Globus pallidus (tissue), 1 donor: Measurements from ENCODE around the gene HIPK3.

Source experiments
- DNase-seq: peaks from one replicate; pipeline ENCODE4 v3.0.0-alpha.2; 2015; ENCODE audit warnings: low spot score

HIPK3 gene

DNA sequence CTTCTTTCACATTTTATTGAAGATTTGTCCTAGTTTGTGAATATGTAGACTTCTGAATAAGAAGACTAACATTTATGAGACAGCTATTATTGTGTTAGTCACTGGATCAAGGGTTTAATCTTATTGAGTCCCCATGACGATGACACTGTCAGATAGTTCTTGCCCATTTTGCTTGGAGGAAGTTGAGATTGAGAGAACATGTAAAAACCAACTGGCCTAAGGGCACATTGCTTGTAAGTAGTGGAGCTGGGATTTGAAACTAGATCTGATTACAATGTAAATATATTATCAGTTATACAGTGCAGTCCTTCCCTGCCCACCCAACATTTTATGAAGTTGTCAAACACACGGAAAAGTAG is 134.7 kb downstream of the HIPK3 start:
- no peak for DNase-seq

DNA sequence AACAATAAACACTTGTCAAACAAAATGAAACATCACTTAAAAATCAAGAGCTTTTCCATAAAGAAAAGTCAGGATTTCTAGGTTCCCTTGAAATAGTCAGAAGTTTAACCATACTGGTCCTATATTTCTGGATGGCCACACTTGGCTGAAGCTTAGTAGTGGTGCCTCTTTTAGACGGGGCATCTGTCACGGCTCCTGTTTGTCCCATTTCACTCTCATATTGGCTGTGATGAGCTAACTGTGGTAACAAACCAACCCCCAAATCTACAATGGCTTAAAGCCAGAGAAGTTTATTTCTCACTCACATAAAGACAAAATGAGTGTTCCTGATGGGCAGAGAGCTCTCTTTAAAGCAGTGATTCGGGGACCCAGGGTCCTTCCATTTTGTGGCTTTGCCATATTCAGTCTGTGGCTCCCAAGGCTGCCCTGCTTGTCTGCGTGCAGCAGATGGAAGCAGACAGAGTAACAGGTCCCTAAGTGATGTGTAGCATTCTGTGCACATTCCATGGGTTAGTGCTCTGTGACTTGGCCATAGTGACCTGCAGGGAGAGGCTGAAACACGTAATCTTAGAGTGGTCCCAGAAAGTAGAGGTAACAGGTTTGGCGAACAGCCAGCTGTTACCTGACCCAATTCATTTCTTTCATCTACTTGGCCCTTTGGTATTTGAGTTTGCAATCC is 137.4 kb downstream of the HIPK3 start:
- no peak for DNase-seq

DNA sequence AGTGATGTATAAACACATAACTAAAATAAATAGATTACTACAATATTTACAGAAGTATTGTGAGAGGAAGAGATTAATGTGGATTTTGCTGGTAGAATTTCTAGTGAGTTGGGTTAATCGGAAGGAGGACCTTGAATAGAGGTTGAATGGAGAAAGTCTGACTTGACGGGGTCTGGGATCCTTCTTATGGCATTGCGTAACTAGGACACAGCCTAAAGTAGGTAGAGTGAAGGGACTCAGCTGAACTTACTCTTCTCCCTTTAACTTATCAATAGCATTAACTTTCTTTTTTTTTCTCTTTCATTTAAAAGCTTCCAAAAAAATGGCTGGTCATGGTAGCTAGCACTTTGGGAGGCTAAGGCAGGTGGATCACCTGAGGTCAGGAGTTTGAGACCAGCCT is 139.2 kb downstream of the HIPK3 start:
- DNase-seq, result no peak

DNA sequence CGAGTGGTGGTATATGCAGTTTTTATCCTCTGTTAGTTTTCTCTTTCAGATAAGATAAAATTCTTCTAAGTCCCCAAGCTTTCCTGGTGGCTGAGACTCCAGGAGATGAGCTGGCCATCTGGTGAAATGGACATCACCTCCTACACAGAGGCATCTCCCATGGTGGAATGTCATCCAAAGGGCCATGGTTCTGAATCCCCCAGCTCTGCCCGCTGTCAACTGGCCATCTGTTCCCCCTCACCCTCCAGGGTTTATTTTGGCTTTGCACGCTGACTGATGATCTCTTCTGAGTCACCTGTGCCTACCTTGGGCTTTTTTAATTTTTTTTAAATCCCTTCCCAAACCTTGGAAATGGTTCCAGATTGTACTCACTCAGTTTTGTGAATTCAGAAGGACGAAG is 142.2 kb downstream of the HIPK3 start:
- no peak for DNase-seq

DNA sequence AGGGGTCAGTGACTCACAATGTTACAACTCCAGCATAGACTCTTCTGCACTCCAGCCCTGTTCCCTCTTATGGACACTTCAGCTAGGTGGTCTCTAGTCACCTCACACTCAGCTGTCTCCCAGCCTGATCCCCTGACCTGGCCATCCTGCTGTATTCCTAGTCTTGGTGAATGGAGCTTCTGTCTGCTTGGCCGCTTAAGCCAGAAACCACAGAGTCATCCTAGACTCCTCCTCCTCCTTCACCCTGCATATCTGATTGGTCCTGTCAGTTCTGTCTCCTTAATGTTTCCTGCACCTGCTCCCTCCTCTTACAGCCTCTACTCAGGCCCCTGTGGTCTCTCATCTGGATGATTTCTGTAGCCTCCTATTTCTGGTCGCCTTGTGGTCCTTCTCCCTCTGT is 144.9 kb downstream of the HIPK3 start:
- no peak for DNase-seq

DNA sequence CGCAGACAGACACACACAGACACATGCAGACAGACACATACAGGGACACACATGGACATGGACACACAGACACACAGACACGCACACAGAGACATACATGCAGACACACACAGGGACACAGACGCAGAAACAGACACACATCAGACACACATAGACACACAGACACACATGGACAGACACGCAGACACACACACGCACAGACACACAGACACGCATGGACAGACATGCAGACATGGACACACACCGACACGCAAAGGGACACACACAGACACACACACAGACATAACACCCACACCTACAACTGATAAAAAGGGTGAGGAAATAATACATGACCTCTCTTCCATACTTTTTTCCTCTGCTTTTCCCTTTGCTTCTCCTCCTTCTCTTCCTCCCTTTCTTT is 146.2 kb downstream of the HIPK3 start:
- DNase-seq, result no peak

DNA sequence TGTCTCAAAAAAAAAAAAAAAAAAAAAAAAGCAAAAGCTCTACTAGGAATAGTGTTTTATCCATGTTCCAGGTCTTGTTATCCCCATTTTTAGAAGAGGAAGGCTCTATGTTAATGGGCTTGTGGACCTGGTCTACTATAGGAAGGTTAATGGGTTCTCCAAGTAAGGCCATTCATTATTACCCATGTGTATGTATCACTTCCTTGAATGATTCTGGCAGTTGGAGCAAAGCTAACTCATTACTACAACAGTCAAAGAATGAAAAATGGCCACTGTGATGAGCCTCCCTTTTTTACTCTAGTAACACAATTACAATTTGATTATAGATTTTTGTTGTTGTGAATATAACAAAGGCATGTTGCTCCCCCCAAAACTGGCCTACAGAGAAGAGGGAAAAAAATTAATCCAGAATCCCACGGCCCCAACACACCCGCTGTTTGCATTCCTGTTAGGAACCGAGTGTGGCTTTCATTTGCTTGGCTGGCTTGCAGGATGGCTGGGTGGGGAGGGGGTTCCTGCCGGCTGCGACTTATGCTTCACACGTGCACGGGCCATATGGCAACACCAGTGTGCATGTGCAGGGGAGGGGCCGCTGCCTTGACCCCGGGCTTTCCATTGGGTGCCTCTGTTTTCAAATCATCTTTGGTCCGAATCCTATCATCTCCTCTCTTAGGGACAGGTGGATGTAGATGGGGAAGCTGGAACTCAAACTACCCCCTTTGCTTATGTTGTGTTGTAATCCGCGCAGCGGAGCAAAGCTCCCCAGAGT is 148.8 kb downstream of the HIPK3 start:
- DNase-seq, result no peak
